HL-60 (cell line): Measurements from ENCODE around the gene DDX59.

Experiments used
- CTCF ChIP-seq: IDR thresholded peaks from one replicate; pipeline ENCODE4 v1.5.1; 2011; ENCODE audit warnings: low read length, control low read depth, inconsistent platforms; ENCODE audit not compliant: insufficient read depth
- GABPA ChIP-seq: IDR thresholded peaks from 2 replicates; pipeline ENCODE4 v1.6.1; 2012; ENCODE audit warnings: low read depth
- POLR2AphosphoS5 ChIP-seq: IDR thresholded peaks from 2 replicates; pipeline ENCODE4 v1.6.1; 2012; ENCODE audit warnings: low read depth
- REST ChIP-seq: IDR thresholded peaks from 2 replicates; pipeline ENCODE4 v1.6.1; 2012; ENCODE audit warnings: low read depth; ENCODE audit not compliant: insufficient replicate concordance
- SPI1 ChIP-seq: IDR thresholded peaks from 2 replicates; pipeline ENCODE4 v1.6.1; 2012; ENCODE audit warnings: low read depth, mild to moderate bottlenecking, borderline replicate concordance

GRCh38 chr1:200634261-200635122, 35.2 kb downstream of the DDX59 start:
- no peak for TF ChIP-seq CTCF
- TF ChIP-seq REST: no peak
- TF ChIP-seq POLR2AphosphoS5: no peak
- TF ChIP-seq GABPA: no peak
- no peak for TF ChIP-seq SPI1
